ENCODE results near the gene PROSER2. TPM values are rescaled to one million over a fixed set of nuclear protein-coding genes. Genes with fewer than 3 reads are reported as not detected.

PROSER2 gene
- total and polyA plus RNA-seq, 2 experiments from 2014 or later: 0.65 to 1.2 TPM

DNA sequence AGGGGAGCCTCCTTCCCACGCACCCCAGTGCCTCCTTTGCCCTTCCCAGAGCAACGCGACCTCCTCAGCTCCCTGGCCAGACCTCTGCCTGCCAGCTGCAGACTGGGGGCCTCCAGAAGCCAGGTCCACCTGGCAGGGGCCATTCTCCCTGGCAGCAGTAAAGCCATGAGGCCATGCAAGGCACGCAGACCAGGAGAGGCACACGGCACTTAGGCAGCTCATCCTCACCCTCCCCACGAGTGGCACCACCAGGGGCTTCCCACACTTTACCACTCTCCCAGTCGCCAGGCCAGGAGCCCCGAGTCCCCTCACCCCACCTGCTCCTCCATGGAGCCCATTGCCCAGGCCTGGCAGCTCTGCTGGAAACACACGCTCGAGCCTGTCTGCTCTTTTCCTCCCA lies 85.4 kb downstream of the PROSER2 start:
- Histone ChIP-seq H3K4me1 (ENCODE audit: insufficient read depth) (no peaks in the 10 kb centered on the region), H4K20me1 (ENCODE audit: insufficient read depth) (no peaks in the 10 kb centered on the region), H3K27me3 (replicated peaks; ENCODE audit: insufficient read depth) (no peaks in the 10 kb centered on the region), H3K79me2 (ENCODE audit: insufficient read depth) (no peaks in the 10 kb centered on the region), H3K9me3 (ENCODE audit: low read depth) (no peaks in the 10 kb centered on the region), H3K9me2 (ENCODE audit: insufficient read depth) (no peaks in the 10 kb centered on the region), H3K9ac (no peak overlapping the region), H3K27ac (no peak overlapping the region), H3K4me3 (no peak overlapping the region), H3F3A (ENCODE audit: insufficient read depth) (no peaks in the 10 kb centered on the region), H3K4me2 (ENCODE audit: unreplicated experiment) (no peak overlapping the region), H2AFZ (no peak overlapping the region), H3K36me3 (ENCODE audit: low read depth) (no peaks in the 10 kb centered on the region)
- in situ Hi-C loops (cut with MboI): no loop called here
- TF ChIP-seq EZH2phosphoT487 (IDR thresholded peaks at IDR 0.05; ENCODE audit: insufficient read depth, low read depth) (no peak), EZH2 (IDR thresholded peaks at IDR 0.05; ENCODE audit: insufficient read depth, poor library complexity, severe bottlenecking) (no peak)
- whole genome bisulfite sequencing, 2 experiments (ENCODE audit: low coverage in 1 of 2, low lambda C conversion rate in 2 of 2, missing lambda C conversion rate in 2 of 2): 66 to 78% methylated on average over 9 to 10 of the region's 10 CpGs
- no peak for DNase-seq

DNA sequence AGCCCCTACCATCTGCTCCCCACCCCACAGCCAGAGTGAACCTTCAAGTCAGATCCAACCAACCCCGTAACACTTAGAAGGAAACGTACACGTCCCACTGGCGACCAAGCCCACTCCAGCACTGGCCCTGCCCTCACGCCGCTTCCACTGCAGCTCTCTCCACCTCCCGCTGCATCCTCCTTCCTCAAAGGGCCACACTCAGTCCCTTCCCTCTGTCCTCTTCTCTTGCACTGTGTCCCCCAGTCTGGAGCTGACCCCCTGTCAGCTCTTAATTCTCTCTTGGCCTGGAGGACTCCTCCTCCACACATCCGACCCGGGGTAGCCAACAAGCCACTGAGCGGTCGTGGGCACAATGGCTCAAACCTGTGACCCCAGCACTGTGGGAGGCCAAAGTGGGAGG lies 85.8 kb downstream of the PROSER2 start:
- no peaks in the 10 kb centered on the region for H3K4me1 ChIP-seq (ENCODE audit: insufficient read depth)
- in situ Hi-C loops (cut with MboI): no loop called here
- no peak overlapping the region for H3K9ac ChIP-seq
- H3K4me3 ChIP-seq: no peak overlapping the region
- TF ChIP-seq EZH2 (IDR thresholded peaks at IDR 0.05; ENCODE audit: insufficient read depth, poor library complexity, severe bottlenecking) (no peak), EZH2phosphoT487 (IDR thresholded peaks at IDR 0.05; ENCODE audit: insufficient read depth, low read depth) (no peak)
- DNase-seq: no peak
- no peaks in the 10 kb centered on the region for H3F3A ChIP-seq (ENCODE audit: insufficient read depth)
- no peaks in the 10 kb centered on the region for H4K20me1 ChIP-seq (ENCODE audit: insufficient read depth)
- no peaks in the 10 kb centered on the region for H3K79me2 ChIP-seq (ENCODE audit: insufficient read depth)
- no peak overlapping the region for H3K27ac ChIP-seq
- H2AFZ ChIP-seq: no peak overlapping the region
- no peaks in the 10 kb centered on the region for H3K36me3 ChIP-seq (ENCODE audit: low read depth)
- 85 to 87% methylated on average over 11 of the region's 11 CpGs for WGBS, 2 experiments (ENCODE audit: low coverage in 1 of 2, low lambda C conversion rate in 2 of 2, missing lambda C conversion rate in 2 of 2)
- no peaks in the 10 kb centered on the region for H3K9me3 ChIP-seq (ENCODE audit: low read depth)
- no peak overlapping the region for H3K4me2 ChIP-seq (ENCODE audit: unreplicated experiment)
- no peaks in the 10 kb centered on the region for H3K9me2 ChIP-seq (ENCODE audit: insufficient read depth)
- no peaks in the 10 kb centered on the region for H3K27me3 ChIP-seq (replicated peaks; ENCODE audit: insufficient read depth)

DNA sequence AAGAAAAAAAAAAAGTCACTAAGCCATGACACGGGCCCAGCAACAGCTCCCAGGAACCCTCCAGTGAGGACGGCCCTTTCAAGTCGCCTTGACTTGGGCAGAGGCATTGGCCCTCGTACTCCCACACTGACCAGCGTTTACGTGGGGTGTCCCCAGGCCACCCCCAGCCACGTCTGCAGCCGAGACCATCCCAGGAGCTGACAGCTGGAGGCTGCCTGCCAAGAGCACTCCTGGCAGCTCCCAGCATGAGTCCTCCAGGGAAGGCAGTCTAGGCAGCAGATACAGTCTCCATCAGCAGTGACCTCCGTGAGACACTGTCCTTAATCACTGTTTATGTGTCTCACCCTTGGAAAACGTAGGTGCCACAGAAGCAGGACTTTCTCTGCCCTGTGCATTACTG lies 86.5 kb downstream of the PROSER2 start:
- no peaks in the 10 kb centered on the region for H4K20me1 ChIP-seq (ENCODE audit: insufficient read depth)
- no peak overlapping the region for H3K27ac ChIP-seq
- no peaks in the 10 kb centered on the region for H3K79me2 ChIP-seq (ENCODE audit: insufficient read depth)
- H3F3A ChIP-seq (ENCODE audit: insufficient read depth): no peaks in the 10 kb centered on the region
- H3K4me3 ChIP-seq: no peak overlapping the region
- H2AFZ ChIP-seq: no peak overlapping the region
- no peaks in the 10 kb centered on the region for H3K4me1 ChIP-seq (ENCODE audit: insufficient read depth)
- no peak for DNase-seq
- H3K36me3 ChIP-seq (ENCODE audit: low read depth): no peaks in the 10 kb centered on the region
- H3K27me3 ChIP-seq (replicated peaks; ENCODE audit: insufficient read depth): no peaks in the 10 kb centered on the region
- H3K9me3 ChIP-seq (ENCODE audit: low read depth): no peaks in the 10 kb centered on the region
- TF ChIP-seq EZH2phosphoT487 (IDR thresholded peaks at IDR 0.05; ENCODE audit: insufficient read depth, low read depth): no peak
- no peak for TF ChIP-seq EZH2 (IDR thresholded peaks at IDR 0.05; ENCODE audit: insufficient read depth, poor library complexity, severe bottlenecking)
- no peak overlapping the region for H3K9ac ChIP-seq
- no peaks in the 10 kb centered on the region for H3K9me2 ChIP-seq (ENCODE audit: insufficient read depth)
- WGBS, 2 experiments (ENCODE audit: low coverage in 1 of 2, low lambda C conversion rate in 2 of 2, missing lambda C conversion rate in 2 of 2): 53 to 62% methylated on average over 10 of the region's 10 CpGs
- in situ Hi-C loops (cut with MboI): no loop called here
- H3K4me2 ChIP-seq (ENCODE audit: unreplicated experiment): no peak overlapping the region

DNA sequence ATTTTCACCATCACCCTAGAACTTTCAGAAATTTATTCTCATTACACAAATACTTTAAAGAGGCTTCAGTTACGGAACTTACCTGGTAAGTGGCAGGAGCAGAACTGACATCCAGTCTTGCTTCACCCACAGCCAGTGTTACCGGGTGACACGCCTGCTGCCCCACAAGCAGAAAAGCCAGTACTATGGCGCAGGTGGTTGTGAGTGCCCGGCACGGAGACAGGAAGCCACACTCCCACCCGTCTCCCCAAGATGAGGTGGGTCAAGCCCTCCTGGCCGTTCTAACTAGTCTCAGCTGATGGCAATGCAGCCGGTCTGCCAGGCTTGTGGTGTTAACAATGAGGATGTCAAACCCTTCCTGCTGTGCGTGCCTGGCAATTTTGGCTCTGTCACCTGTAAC lies 86.9 kb downstream of the PROSER2 start:
- TF ChIP-seq EZH2phosphoT487 (IDR thresholded peaks at IDR 0.05; ENCODE audit: insufficient read depth, low read depth): no peak
- TF ChIP-seq EZH2 (IDR thresholded peaks at IDR 0.05; ENCODE audit: insufficient read depth, poor library complexity, severe bottlenecking): no peak

DNA sequence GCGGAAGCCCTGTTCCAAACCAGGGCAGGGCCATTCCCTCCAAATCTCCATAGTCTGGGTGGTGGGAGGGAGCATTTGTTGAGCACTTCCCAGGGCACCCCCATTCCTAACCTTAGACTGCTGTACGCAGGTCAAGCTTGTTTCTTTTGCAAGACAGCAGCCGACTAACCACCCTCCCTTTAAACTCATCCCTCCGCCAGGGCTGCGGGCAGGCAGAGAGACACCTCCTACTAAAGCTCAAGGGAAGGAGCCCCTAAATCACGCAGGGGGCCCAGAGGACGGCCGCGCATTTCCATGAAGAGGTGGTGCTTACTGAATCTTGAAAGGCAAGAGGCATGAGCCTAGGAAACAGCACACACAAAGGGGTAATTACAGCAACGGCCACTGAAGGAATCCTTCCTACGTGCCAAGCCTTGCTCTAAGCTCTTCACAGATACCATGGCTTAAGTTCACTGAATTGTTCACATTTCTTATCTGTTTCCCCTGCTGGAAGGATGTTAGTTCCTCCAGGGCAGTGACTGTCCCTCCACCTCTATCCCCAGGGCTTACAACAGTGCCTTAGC lies 90.0 kb downstream of the PROSER2 start:
- Histone ChIP-seq H3K9me2 (ENCODE audit: insufficient read depth) (no peaks in the 10 kb centered on the region), H3K4me2 (ENCODE audit: unreplicated experiment) (no peak overlapping the region)
- TF ChIP-seq EZH2 (IDR thresholded peaks at IDR 0.05; ENCODE audit: insufficient read depth, poor library complexity, severe bottlenecking) (no peak), EZH2phosphoT487 (IDR thresholded peaks at IDR 0.05; ENCODE audit: insufficient read depth, low read depth) (no peak)

More for the DNA sequence above, 86.9 kb downstream of the PROSER2 start:
- Histone ChIP-seq H3K9me2 (ENCODE audit: insufficient read depth) (no peaks in the 10 kb centered on the region), H3K27ac (no peak overlapping the region), H3K9me3 (ENCODE audit: low read depth) (no peaks in the 10 kb centered on the region), H3K79me2 (ENCODE audit: insufficient read depth) (no peaks in the 10 kb centered on the region), H3F3A (ENCODE audit: insufficient read depth) (no peaks in the 10 kb centered on the region), H3K4me1 (ENCODE audit: insufficient read depth) (no peaks in the 10 kb centered on the region), H4K20me1 (ENCODE audit: insufficient read depth) (no peaks in the 10 kb centered on the region), H2AFZ (no peak overlapping the region), H3K9ac (no peak overlapping the region), H3K4me2 (ENCODE audit: unreplicated experiment) (no peak overlapping the region), H3K4me3 (no peak overlapping the region), H3K27me3 (replicated peaks; ENCODE audit: insufficient read depth) (no peaks in the 10 kb centered on the region), H3K36me3 (ENCODE audit: low read depth) (no peaks in the 10 kb centered on the region)
- WGBS, 2 experiments (ENCODE audit: low coverage in 1 of 2, low lambda C conversion rate in 2 of 2, missing lambda C conversion rate in 2 of 2): 67 to 71% methylated on average over 10 of the region's 10 CpGs
- DNase-seq: no peak
- in situ Hi-C loops (cut with MboI): no loop called here

More for the DNA sequence above, 90.0 kb downstream of the PROSER2 start:
- in situ Hi-C loops (cut with MboI): no loop called here
- Histone ChIP-seq H3K36me3 (ENCODE audit: low read depth) (no peaks in the 10 kb centered on the region), H3K79me2 (ENCODE audit: insufficient read depth) (no peaks in the 10 kb centered on the region), H2AFZ (no peak overlapping the region), H3K9ac (no peak overlapping the region), H3K4me3 (no peak overlapping the region), H4K20me1 (ENCODE audit: insufficient read depth) (no peaks in the 10 kb centered on the region), H3K4me1 (ENCODE audit: insufficient read depth) (no peaks in the 10 kb centered on the region), H3K27ac (no peak overlapping the region), H3F3A (ENCODE audit: insufficient read depth) (no peaks in the 10 kb centered on the region), H3K27me3 (replicated peaks; ENCODE audit: insufficient read depth) (no peaks in the 10 kb centered on the region), H3K9me3 (ENCODE audit: low read depth) (no peaks in the 10 kb centered on the region)
- DNase-seq: peak; percentile 9
- WGBS, 2 experiments (ENCODE audit: low coverage in 1 of 2, low lambda C conversion rate in 2 of 2, missing lambda C conversion rate in 2 of 2): 43 to 45% methylated on average over 11 of the region's 11 CpGs

Data from GM23248 (cell line).